IMR-90 (cell line): ENCODE results near the gene CCDC27.

Source experiments
- CEBPB ChIP-seq: IDR thresholded peaks from 2 replicates; pipeline ENCODE4 v1.6.1; 2012; ENCODE audit warnings: low read depth, low read length, improper control_type of control experiment
- FOS ChIP-seq: fragments of 150-350 bp; IDR thresholded peaks from 2 replicates; pipeline ENCODE4 v1.6.1; 2016; ENCODE audit warnings: low read depth, low read length
- MAFK ChIP-seq: IDR thresholded peaks from 2 replicates; pipeline ENCODE4 v1.6.1; 2012; ENCODE audit warnings: low read depth, low read length, improper control_type of control experiment
- MAZ ChIP-seq: IDR thresholded peaks from 2 replicates; pipeline ENCODE4 v1.6.1; 2012; ENCODE audit warnings: low read depth, mild to moderate bottlenecking, low read length, improper control_type of control experiment, moderate library complexity, borderline replicate concordance
- MXI1 ChIP-seq: IDR thresholded peaks from 2 replicates; pipeline ENCODE4 v1.6.1; 2012; ENCODE audit warnings: low read depth, mild to moderate bottlenecking, low read length, moderate library complexity, borderline replicate concordance
- POLR2A ChIP-seq: IDR thresholded peaks from 2 replicates; pipeline ENCODE4 v1.6.1; 2012; ENCODE audit warnings: mild to moderate bottlenecking, low read depth, low read length
- RAD21 ChIP-seq: IDR thresholded peaks from 2 replicates; pipeline ENCODE4 v1.6.1; 2012; ENCODE audit warnings: low read length, improper control_type of control experiment
- RCOR1 ChIP-seq: IDR thresholded peaks from 2 replicates; pipeline ENCODE4 v1.6.1; 2012; ENCODE audit warnings: mild to moderate bottlenecking, low read length, improper control_type of control experiment; ENCODE audit not compliant: insufficient replicate concordance
- RFX5 ChIP-seq: IDR thresholded peaks from 2 replicates; pipeline ENCODE4 v1.8.0; 2012; ENCODE audit warnings: low read depth, mild to moderate bottlenecking, low read length, moderate library complexity
- SMC3 ChIP-seq: fragments of 150-350 bp; IDR thresholded peaks from 2 replicates; pipeline ENCODE4 v1.6.1; 2016; ENCODE audit warnings: low read depth, mild to moderate bottlenecking, antibody characterized with exemption, low read length, moderate library complexity
- USF2 ChIP-seq: fragments of 150-350 bp; IDR thresholded peaks from 2 replicates; pipeline ENCODE4 v1.6.1; 2017; ENCODE audit warnings: mild to moderate bottlenecking, antibody characterized with exemption, low read length, low read depth
- TF ChIP-seq, protein P1 (sequence below): conservative IDR thresholded peaks from 2 replicates; pipeline ENCODE4 v1.5.1; 2012; ENCODE audit warnings: mild to moderate bottlenecking, low read depth, low read length, improper control_type of control experiment
- TF ChIP-seq, protein P2 (sequence below): fragments of 150-350 bp; IDR thresholded peaks from 2 replicates; pipeline ENCODE4 v1.6.1; 2016; ENCODE audit warnings: low read depth, mild to moderate bottlenecking, low read length, moderate library complexity, borderline replicate concordance

- no peak for TF ChIP-seq RFX5
- TF ChIP-seq, protein P1, sequence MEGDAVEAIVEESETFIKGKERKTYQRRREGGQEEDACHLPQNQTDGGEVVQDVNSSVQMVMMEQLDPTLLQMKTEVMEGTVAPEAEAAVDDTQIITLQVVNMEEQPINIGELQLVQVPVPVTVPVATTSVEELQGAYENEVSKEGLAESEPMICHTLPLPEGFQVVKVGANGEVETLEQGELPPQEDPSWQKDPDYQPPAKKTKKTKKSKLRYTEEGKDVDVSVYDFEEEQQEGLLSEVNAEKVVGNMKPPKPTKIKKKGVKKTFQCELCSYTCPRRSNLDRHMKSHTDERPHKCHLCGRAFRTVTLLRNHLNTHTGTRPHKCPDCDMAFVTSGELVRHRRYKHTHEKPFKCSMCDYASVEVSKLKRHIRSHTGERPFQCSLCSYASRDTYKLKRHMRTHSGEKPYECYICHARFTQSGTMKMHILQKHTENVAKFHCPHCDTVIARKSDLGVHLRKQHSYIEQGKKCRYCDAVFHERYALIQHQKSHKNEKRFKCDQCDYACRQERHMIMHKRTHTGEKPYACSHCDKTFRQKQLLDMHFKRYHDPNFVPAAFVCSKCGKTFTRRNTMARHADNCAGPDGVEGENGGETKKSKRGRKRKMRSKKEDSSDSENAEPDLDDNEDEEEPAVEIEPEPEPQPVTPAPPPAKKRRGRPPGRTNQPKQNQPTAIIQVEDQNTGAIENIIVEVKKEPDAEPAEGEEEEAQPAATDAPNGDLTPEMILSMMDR: no peak
- TF ChIP-seq POLR2A: no peak
- TF ChIP-seq SMC3: no peak
- TF ChIP-seq USF2: no peak
- no peak for TF ChIP-seq MXI1
- TF ChIP-seq FOS: no peak
- TF ChIP-seq MAZ: no peak
- no peak for TF ChIP-seq RAD21
- no peak for TF ChIP-seq RCOR1
- TF ChIP-seq MAFK: no peak
- TF ChIP-seq, protein P2, sequence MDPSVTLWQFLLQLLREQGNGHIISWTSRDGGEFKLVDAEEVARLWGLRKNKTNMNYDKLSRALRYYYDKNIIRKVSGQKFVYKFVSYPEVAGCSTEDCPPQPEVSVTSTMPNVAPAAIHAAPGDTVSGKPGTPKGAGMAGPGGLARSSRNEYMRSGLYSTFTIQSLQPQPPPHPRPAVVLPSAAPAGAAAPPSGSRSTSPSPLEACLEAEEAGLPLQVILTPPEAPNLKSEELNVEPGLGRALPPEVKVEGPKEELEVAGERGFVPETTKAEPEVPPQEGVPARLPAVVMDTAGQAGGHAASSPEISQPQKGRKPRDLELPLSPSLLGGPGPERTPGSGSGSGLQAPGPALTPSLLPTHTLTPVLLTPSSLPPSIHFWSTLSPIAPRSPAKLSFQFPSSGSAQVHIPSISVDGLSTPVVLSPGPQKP: no peak
- TF ChIP-seq CEBPB: no peak
Measured at GRCh38 chr1:3785045-3785444, 32.8 kb downstream of the CCDC27 start.
